ENCODE measurements around the gene PTDSS2. TPM values are rescaled to one million over a fixed set of nuclear protein-coding genes. Genes with fewer than 3 reads are reported as not detected.

Gene PTDSS2
- total RNA-seq, 2 donors from 2014 or later, result 26.8 to 32.5 TPM

GRCh38 chr11:521177-521688 lies 71.2 kb downstream of the PTDSS2 start:
- no peak for TF ChIP-seq CTCF (IDR thresholded peaks at IDR 0.05)
- Histone ChIP-seq H3K4me1 (peaks cover 0 to 8% of the 10 kb centered on the region in 2 donors), H3K27me3 (no peaks in the 10 kb centered on the region), H3K27ac (no peak overlapping the region), H3K36me3 (no peaks in the 10 kb centered on the region), H3K4me3 (no peak overlapping the region), H3K9me3 (no peaks in the 10 kb centered on the region)
- DNase-seq (ENCODE audit: low spot score), result no peak

- Histone ChIP-seq H3K27ac (no peak overlapping the region), H3K27me3 (no peaks in the 10 kb centered on the region), H3K4me3 (no peak overlapping the region), H3K4me1 (no peaks in the 10 kb centered on the region), H3K9me3 (no peaks in the 10 kb centered on the region), H3K36me3 (no peaks in the 10 kb centered on the region)
- no peak for TF ChIP-seq CTCF (IDR thresholded peaks at IDR 0.05)
- DNase-seq (ENCODE audit: low spot score), result no peak
These were observed 76.1 kb downstream of the PTDSS2 start for GRCh38 chr11:526192-526591.

GRCh38 chr11:528166-528814 lies 78.2 kb downstream of the PTDSS2 start:
- peaks cover 19% of the 10 kb centered on the region for H3K36me3 ChIP-seq
- no peak overlapping the region for H3K27ac ChIP-seq
- H3K4me3 ChIP-seq, result no peak overlapping the region
- peaks cover 0 to 4% of the 10 kb centered on the region in 2 donors for H3K4me1 ChIP-seq
- no peak for TF ChIP-seq CTCF (IDR thresholded peaks at IDR 0.05)
- no peaks in the 10 kb centered on the region for H3K27me3 ChIP-seq
- no peak for DNase-seq (ENCODE audit: low spot score)
- no peaks in the 10 kb centered on the region for H3K9me3 ChIP-seq

- DNase-seq (ENCODE audit: low spot score), result no peak
- Histone ChIP-seq H3K27ac (no peak overlapping the region), H3K36me3 (peaks cover 25% of the 10 kb centered on the region), H3K9me3 (no peaks in the 10 kb centered on the region), H3K4me1 (peaks cover 0 to 12% of the 10 kb centered on the region in 2 donors), H3K4me3 (no peak overlapping the region), H3K27me3 (no peaks in the 10 kb centered on the region)
- no peak for TF ChIP-seq CTCF (IDR thresholded peaks at IDR 0.05)
These were observed 79.0 kb downstream of the PTDSS2 start for GRCh38 chr11:528815-529727.

GRCh38 chr11:529728-530411 lies 79.8 kb downstream of the PTDSS2 start:
- no peak overlapping the region for H3K4me3 ChIP-seq
- H3K4me1 ChIP-seq, result peaks cover 0 to 19% of the 10 kb centered on the region in 2 donors
- no peak for TF ChIP-seq CTCF (IDR thresholded peaks at IDR 0.05)
- DNase-seq (ENCODE audit: low spot score), result no peak
- no peak overlapping the region for H3K27ac ChIP-seq
- no peaks in the 10 kb centered on the region for H3K9me3 ChIP-seq
- no peaks in the 10 kb centered on the region for H3K27me3 ChIP-seq
- peaks cover 25% of the 10 kb centered on the region for H3K36me3 ChIP-seq

Measured in right atrium auricular region (tissue), 2 donors.